Measurements from ENCODE around the gene NFATC4. TPM values are rescaled to one million over a fixed set of nuclear protein-coding genes. Genes with fewer than 3 reads are reported as not detected.

Gene NFATC4
- total RNA-seq, 2 donors from 2014 or later, result 24.8 to 34.1 TPM

DNA sequence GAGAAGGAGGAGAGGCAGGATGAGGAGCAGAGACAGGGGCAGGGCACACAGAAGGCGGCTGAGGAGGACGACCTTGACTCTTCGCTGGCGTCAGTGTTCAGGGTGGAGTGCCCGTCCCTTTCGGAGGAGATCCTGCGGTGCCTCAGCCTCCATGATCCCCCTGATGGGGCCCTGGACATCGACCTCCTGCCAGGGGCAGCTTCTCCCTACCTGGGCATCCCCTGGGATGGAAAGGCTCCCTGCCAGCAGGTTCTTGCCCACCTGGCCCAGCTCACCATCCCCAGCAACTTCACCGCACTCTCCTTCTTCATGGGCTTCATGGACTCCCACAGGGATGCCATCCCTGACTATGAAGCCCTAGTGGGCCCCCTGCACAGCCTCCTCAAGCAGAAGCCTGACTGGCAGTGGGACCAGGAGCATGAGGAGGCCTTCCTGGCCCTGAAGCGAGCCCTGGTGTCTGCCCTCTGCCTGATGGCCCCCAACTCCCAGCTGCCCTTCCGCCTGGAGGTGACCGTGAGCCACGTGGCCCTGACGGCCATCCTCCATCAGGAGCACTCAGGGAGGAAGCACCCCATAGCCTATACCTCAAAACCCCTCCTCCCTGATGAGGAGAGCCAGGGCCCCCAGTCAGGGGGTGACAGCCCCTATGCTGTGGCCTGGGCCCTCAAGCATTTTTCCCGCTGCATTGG lies 46.9 kb downstream of the NFATC4 start:
- no peak overlapping the region for H3K27ac Mint-ChIP-seq
- no peaks in the 10 kb centered on the region for H3K9me3 Mint-ChIP-seq
- no peak overlapping the region for H3K4me3 Mint-ChIP-seq
- DNase-seq, result no peak
- Histone ChIP-seq H3K4me1 (ENCODE audit: control insufficient read depth, insufficient read depth, low read length) (no peaks in the 10 kb centered on the region), H3K9ac (ENCODE audit: extremely low read depth, low read length, poor library complexity, severe bottlenecking) (no peak overlapping the region), H3K4me3 (ENCODE audit: low read length) (no peak overlapping the region), H3K9me3 (ENCODE audit: control insufficient read depth, low read length) (no peaks in the 10 kb centered on the region), H3K36me3 (ENCODE audit: control insufficient read depth, insufficient read depth, low read length) (no peaks in the 10 kb centered on the region), H3K27ac (ENCODE audit: low read depth, low read length) (no peak overlapping the region), H3K27me3 (ENCODE audit: control insufficient read depth, insufficient read depth, low read length, poor library complexity, severe bottlenecking) (peaks cover 15% of the 10 kb centered on the region)
- TF ChIP-seq CTCF (conservative IDR thresholded peaks at IDR 0.05), result no peak
- H3K4me1 Mint-ChIP-seq, result no peaks in the 10 kb centered on the region
- peaks cover 12% of the 10 kb centered on the region for H3K36me3 Mint-ChIP-seq (ENCODE audit: low read depth)
- peaks cover 15% of the 10 kb centered on the region for H3K27me3 Mint-ChIP-seq (ENCODE audit: insufficient read depth)
- 89 to 94% methylated on average over 3 to 15 of the region's 15 CpGs for WGBS, 2 experiments (ENCODE audit: insufficient coverage in 1 of 2, insufficient read length in 1 of 2)

- Mint-ChIP-seq H3K4me3 (no peak overlapping the region), H3K27ac (no peak overlapping the region), H3K4me1 (no peaks in the 10 kb centered on the region), H3K36me3 (ENCODE audit: low read depth) (peaks cover 12% of the 10 kb centered on the region), H3K9me3 (no peaks in the 10 kb centered on the region), H3K27me3 (ENCODE audit: insufficient read depth) (peaks cover 15% of the 10 kb centered on the region)
- Histone ChIP-seq H3K4me1 (ENCODE audit: control insufficient read depth, insufficient read depth, low read length) (no peaks in the 10 kb centered on the region), H3K4me3 (ENCODE audit: low read length) (no peak overlapping the region), H3K27me3 (ENCODE audit: control insufficient read depth, insufficient read depth, low read length, poor library complexity, severe bottlenecking) (peaks cover 23% of the 10 kb centered on the region), H3K9me3 (ENCODE audit: control insufficient read depth, low read length) (no peaks in the 10 kb centered on the region), H3K27ac (ENCODE audit: low read depth, low read length) (no peak overlapping the region), H3K9ac (ENCODE audit: extremely low read depth, low read length, poor library complexity, severe bottlenecking) (no peak overlapping the region), H3K36me3 (ENCODE audit: control insufficient read depth, insufficient read depth, low read length) (no peaks in the 10 kb centered on the region)
- no peak for DNase-seq
- TF ChIP-seq CTCF (conservative IDR thresholded peaks at IDR 0.05), result no peak
- 91 to 95% methylated on average over 20 to 25 of the region's 25 CpGs for WGBS, 2 experiments (ENCODE audit: insufficient coverage in 1 of 2, insufficient read length in 1 of 2)
These were observed 47.7 kb downstream of the NFATC4 start for GRCh38 chr14:24415421-24416253.

- WGBS, 2 experiments (ENCODE audit: insufficient coverage in 1 of 2, insufficient read length in 1 of 2), result 93 to 95% methylated on average over 11 to 19 of the region's 19 CpGs
- H3K4me1 ChIP-seq (ENCODE audit: control insufficient read depth, insufficient read depth, low read length), result no peaks in the 10 kb centered on the region
- H3K9ac ChIP-seq (ENCODE audit: extremely low read depth, low read length, poor library complexity, severe bottlenecking), result no peak overlapping the region
- Mint-ChIP-seq H3K27ac (no peak overlapping the region), H3K36me3 (ENCODE audit: low read depth) (peaks cover 12% of the 10 kb centered on the region), H3K9me3 (no peaks in the 10 kb centered on the region), H3K4me1 (no peaks in the 10 kb centered on the region), H3K27me3 (ENCODE audit: insufficient read depth) (peaks cover 15% of the 10 kb centered on the region), H3K4me3 (no peak overlapping the region)
- no peak overlapping the region for H3K27ac ChIP-seq (ENCODE audit: low read depth, low read length)
- no peaks in the 10 kb centered on the region for H3K36me3 ChIP-seq (ENCODE audit: control insufficient read depth, insufficient read depth, low read length)
- no peak overlapping the region for H3K4me3 ChIP-seq (ENCODE audit: low read length)
- no peak for TF ChIP-seq CTCF (conservative IDR thresholded peaks at IDR 0.05)
- no peak for DNase-seq
- H3K9me3 ChIP-seq (ENCODE audit: control insufficient read depth, low read length), result no peaks in the 10 kb centered on the region
- peaks cover 23% of the 10 kb centered on the region for H3K27me3 ChIP-seq (ENCODE audit: control insufficient read depth, insufficient read depth, low read length, poor library complexity, severe bottlenecking)
These were observed 48.4 kb downstream of the NFATC4 start for GRCh38 chr14:24416254-24416931.
